C1 segment of cervical spinal cord (tissue), 14 donors: Measurements from ENCODE around the gene RNF31.

Experiments
- DNase-seq, 14 donors: peaks; one replicate each; lab custom pipeline; 2025; lab: John Stamatoyannopoulos, UW

RNF31 gene

GRCh38 chr14:24116128-24116814, 31.0 kb upstream of the RNF31 start:
- no peak for DNase-seq

GRCh38 chr14:24117179-24117578, 30.1 kb upstream of the RNF31 start:
- no peak for DNase-seq

- DNase-seq: no peak
These were observed 27.6 kb upstream of the RNF31 start for GRCh38 chr14:24119691-24120090.

- DNase-seq: no peak
These were observed 26.1 kb upstream of the RNF31 start for GRCh38 chr14:24121210-24121609.

- DNase-seq: no peak
These were observed 24.9 kb upstream of the RNF31 start for GRCh38 chr14:24122416-24122815.

- no peak for DNase-seq
These were observed 24.4 kb upstream of the RNF31 start for GRCh38 chr14:24122898-24123297.

GRCh38 chr14:24123424-24124417, 23.6 kb upstream of the RNF31 start:
- no peak for DNase-seq

GRCh38 chr14:24126939-24127338, 20.4 kb upstream of the RNF31 start:
- no peak for DNase-seq

- DNase-seq: no peak
These were observed 19.6 kb upstream of the RNF31 start for GRCh38 chr14:24127673-24128072.

GRCh38 chr14:24129410-24129998, 17.8 kb upstream of the RNF31 start:
- no peak for DNase-seq

- no peak for DNase-seq
These were observed 16.9 kb upstream of the RNF31 start, which contains the start of gene FITM1 for GRCh38 chr14:24130380-24130716. TSS of gene FITM1 (plus strand) at chr14:24130659. CDS start at chr14:24131564, 905 bp downstream.

- DNase-seq: no peak
These were observed 16.4 kb upstream of the RNF31 start for GRCh38 chr14:24130717-24131548.

- DNase-seq: no peak
These were observed 15.7 kb upstream of the RNF31 start for GRCh38 chr14:24131549-24131966.

GRCh38 chr14:24132061-24132685, 15.1 kb upstream of the RNF31 start:
- no peak for DNase-seq

- DNase-seq: no peak
These were observed 14.3 kb upstream of the RNF31 start for GRCh38 chr14:24132976-24133375.

- no peak for DNase-seq
These were observed 13.6 kb upstream of the RNF31 start for GRCh38 chr14:24133735-24134134.

GRCh38 chr14:24135584-24135833, 11.8 kb upstream of the RNF31 start:
- no peak for DNase-seq

GRCh38 chr14:24135834-24136683, 11.2 kb upstream of the RNF31 start, which contains the start of gene PSME1:
TSS of gene PSME1 (plus strand) at chr14:24136194. CDS start at chr14:24136263, 69 bp downstream.
- DNase-seq: peak; percentile 29 to 94 (median 88)

GRCh38 chr14:24136684-24137528, 10.4 kb upstream of the RNF31 start:
- DNase-seq: no peak
